ENCODE measurements around the gene RAB8A.
"Not testable (repeated sequence)": the region's sequence is repeated elsewhere in the genome, so short reads cannot be mapped to it uniquely, and the experiment has no call there.

RAB8A gene

GRCh38 chr19:16116067-16116466, 4.4 kb downstream of the RAB8A start:
- TF ChIP-seq CTCF (IDR thresholded peaks at IDR 0.05; ENCODE audit: low read depth, low read length): no peak

GRCh38 chr19:16117594-16118033, 5.9 kb downstream of the RAB8A start:
- no peak for TF ChIP-seq CTCF (IDR thresholded peaks at IDR 0.05; ENCODE audit: low read depth, low read length)
- no peak for DNase-seq (ENCODE audit: extremely low read depth, low read depth)

More at GRCh38 chr19:16116067-16116466, 4.4 kb downstream of the RAB8A start:
- DNase-seq (ENCODE audit: extremely low read depth, low read depth): no peak

GRCh38 chr19:16118489-16119033, 6.9 kb downstream of the RAB8A start:
- TF ChIP-seq CTCF (IDR thresholded peaks at IDR 0.05; ENCODE audit: low read depth, low read length): no peak
- DNase-seq (ENCODE audit: extremely low read depth, low read depth): no peak

- not testable (repeated sequence) for DNase-seq (ENCODE audit: extremely low read depth, low read depth)
These were observed 7.6 kb downstream of the RAB8A start for GRCh38 chr19:16119075-16119857.

GRCh38 chr19:16121141-16121540, 9.5 kb downstream of the RAB8A start:
- no peak for DNase-seq (ENCODE audit: extremely low read depth, low read depth)
- TF ChIP-seq CTCF (IDR thresholded peaks at IDR 0.05; ENCODE audit: low read depth, low read length): no peak

- DNase-seq (ENCODE audit: extremely low read depth, low read depth): no peak
- no peak for TF ChIP-seq CTCF (IDR thresholded peaks at IDR 0.05; ENCODE audit: low read depth, low read length)
These were observed 10.3 kb downstream of the RAB8A start for GRCh38 chr19:16121967-16122366.

GRCh38 chr19:16124953-16125352, 13.3 kb downstream of the RAB8A start:
- DNase-seq (ENCODE audit: extremely low read depth, low read depth): no peak

More at GRCh38 chr19:16124953-16125352, 13.3 kb downstream of the RAB8A start:
- no peak for TF ChIP-seq CTCF (IDR thresholded peaks at IDR 0.05; ENCODE audit: low read depth, low read length)

Data from AG09319 (cell line).